HG02884 (cell line): Measurements from ENCODE around the gene CDC16.
"Not testable (repeated sequence)": the region's sequence is repeated elsewhere in the genome, so short reads cannot be mapped to it uniquely, and the experiment has no call there.

Source experiments
- ATAC-seq: cut with Tn5 transposase; IDR thresholded peaks from one replicate; pipeline ENCODE4 v1.9.1; 2021; ENCODE audit warnings: mild to moderate bottlenecking, moderate library complexity; ENCODE audit not compliant: unreplicated experiment

The CDC16 gene

GRCh38 chr13:114260814-114261213 is 26.1 kb downstream of the CDC16 start:
- no peak for ATAC-seq

GRCh38 chr13:114261328-114261965 is 26.8 kb downstream of the CDC16 start:
- no peak for ATAC-seq

GRCh38 chr13:114263578-114263977 is 28.9 kb downstream of the CDC16 start:
- ATAC-seq, result no peak

- not testable (repeated sequence) for ATAC-seq
These were observed 29.6 kb downstream of the CDC16 start for GRCh38 chr13:114264313-114264712.

GRCh38 chr13:114264886-114265611 is 30.4 kb downstream of the CDC16 start:
- no peak for ATAC-seq

- no peak for ATAC-seq
These were observed 31.5 kb downstream of the CDC16 start for GRCh38 chr13:114266241-114266640.

GRCh38 chr13:114268344-114269280 is 33.9 kb downstream of the CDC16 start:
- ATAC-seq, result no peak

GRCh38 chr13:114269281-114269770 is 34.6 kb downstream of the CDC16 start:
- no peak for ATAC-seq

GRCh38 chr13:114272977-114273376 is 38.3 kb downstream of the CDC16 start:
- ATAC-seq, result no peak

GRCh38 chr13:114275304-114275703 is 40.6 kb downstream of the CDC16 start:
- no peak for ATAC-seq

GRCh38 chr13:114279146-114279545 is 44.4 kb downstream of the CDC16 start:
- no peak for ATAC-seq

GRCh38 chr13:114279758-114280355 is 45.2 kb downstream of the CDC16 start:
- ATAC-seq, result no peak

- peak; percentile 49 for ATAC-seq
These were observed 46.8 kb downstream of the CDC16 start, which contains the start of gene UPF3A for GRCh38 chr13:114281351-114282040. Gene UPF3A (plus strand): TSS chr13:114281601. CDS start chr13:114281640, 39 bp downstream.

GRCh38 chr13:114282041-114282670 is 47.5 kb downstream of the CDC16 start:
- ATAC-seq, result peak; percentile 40

GRCh38 chr13:114283576-114283975 is 48.9 kb downstream of the CDC16 start:
- no peak for ATAC-seq

- no peak for ATAC-seq
These were observed 50.0 kb downstream of the CDC16 start for GRCh38 chr13:114284680-114285079.

GRCh38 chr13:114285166-114285808 is 50.6 kb downstream of the CDC16 start:
- no peak for ATAC-seq

GRCh38 chr13:114286808-114287207 is 52.1 kb downstream of the CDC16 start:
- no peak for ATAC-seq

GRCh38 chr13:114288157-114288591 is 53.5 kb downstream of the CDC16 start:
- no peak for ATAC-seq
